Stimulated activated CD4-positive, alpha-beta T cell treated with anti-CD3 and anti-CD28 coated beads, TNF-alpha, amount 100 ng/mL, for 4 hours (primary cell): ENCODE results near the gene LRRFIP1.
"Not testable (repeated sequence)": the region's sequence is repeated elsewhere in the genome, so short reads cannot be mapped to it uniquely, and the experiment has no call there.

ENCODE experiments used
- DNase-seq, 3 experiments: peaks; one replicate each; pipeline ENCODE4 v3.0.0-alpha.2; 2020; ENCODE audit warnings: low read depth in 3 of 3

LRRFIP1 gene

GRCh38 chr2:237688081-237688480 is 60.7 kb downstream of the LRRFIP1 start:
- no peak for DNase-seq

GRCh38 chr2:237688541-237688940 is 61.2 kb downstream of the LRRFIP1 start:
- not testable (repeated sequence) for DNase-seq

- DNase-seq, result no peak
These were observed 62.1 kb downstream of the LRRFIP1 start for GRCh38 chr2:237689336-237690131.

- DNase-seq, result no peak
These were observed 63.9 kb downstream of the LRRFIP1 start for GRCh38 chr2:237691029-237691907.

GRCh38 chr2:237691908-237692600 is 64.7 kb downstream of the LRRFIP1 start:
- DNase-seq, result peak; percentile 91 to 95 (median 93)

- DNase-seq, result no peak
These were observed 65.4 kb downstream of the LRRFIP1 start for GRCh38 chr2:237692601-237693290.

GRCh38 chr2:237693291-237693994 is 66.1 kb downstream of the LRRFIP1 start:
- DNase-seq, result no peak

- DNase-seq, result no peak
These were observed 67.2 kb downstream of the LRRFIP1 start for GRCh38 chr2:237694415-237695194.

GRCh38 chr2:237695201-237695780 is 67.9 kb downstream of the LRRFIP1 start:
- no peak for DNase-seq

GRCh38 chr2:237696461-237696860 is 69.1 kb downstream of the LRRFIP1 start:
- no peak for DNase-seq

- no peak for DNase-seq
These were observed 70.4 kb downstream of the LRRFIP1 start for GRCh38 chr2:237697586-237698357.

- DNase-seq, result no peak
These were observed 70.9 kb downstream of the LRRFIP1 start for GRCh38 chr2:237698358-237698694.

GRCh38 chr2:237699870-237700511 is 72.6 kb downstream of the LRRFIP1 start:
- no peak for DNase-seq

- DNase-seq, result peak; percentile 53 to 79 (median 74)
These were observed 73.2 kb downstream of the LRRFIP1 start for GRCh38 chr2:237700512-237701032.

GRCh38 chr2:237701033-237701858 is 73.9 kb downstream of the LRRFIP1 start:
- no peak for DNase-seq

- no peak for DNase-seq
These were observed 74.5 kb downstream of the LRRFIP1 start for GRCh38 chr2:237701859-237702390.
